AG04449 (cell line): ENCODE measurements around the gene PEX12.

Experiments used
- CTCF ChIA-PET: fragments of 350-600 bp; formaldehyde crosslinking; extraction: SDS; loops from one replicate; lab custom pipeline; 2021; ENCODE audit warnings: antibody characterized with exemption; lab: Yijun Ruan, JAX
- POLR2A ChIA-PET: fragments of 400-600, 350-600 bp; formaldehyde crosslinking; extraction: SDS; loops from one replicate; lab custom pipeline; 2020; ENCODE audit warnings: antibody characterized with exemption, inconsistent platforms; lab: Yijun Ruan, JAX
- DNase-seq: peaks from one replicate; pipeline ENCODE4 v3.0.0-alpha.2; 2010; ENCODE audit warnings: low read depth, low spot score
- H3K4me3 ChIP-seq: 2 replicates; pipeline ENCODE4 v1.5.1; 2011; ENCODE audit warnings: low read depth, mild to moderate bottlenecking, control low read depth, low read length
- TF ChIP-seq, protein P1 (sequence below): IDR thresholded peaks from one replicate; pipeline ENCODE4 v1.5.1; 2011; ENCODE audit warnings: mild to moderate bottlenecking, moderate library complexity, low read length, control low read depth, inconsistent platforms; ENCODE audit not compliant: insufficient read depth; ENCODE audit errors: missing control alignments

Gene PEX12

DNA sequence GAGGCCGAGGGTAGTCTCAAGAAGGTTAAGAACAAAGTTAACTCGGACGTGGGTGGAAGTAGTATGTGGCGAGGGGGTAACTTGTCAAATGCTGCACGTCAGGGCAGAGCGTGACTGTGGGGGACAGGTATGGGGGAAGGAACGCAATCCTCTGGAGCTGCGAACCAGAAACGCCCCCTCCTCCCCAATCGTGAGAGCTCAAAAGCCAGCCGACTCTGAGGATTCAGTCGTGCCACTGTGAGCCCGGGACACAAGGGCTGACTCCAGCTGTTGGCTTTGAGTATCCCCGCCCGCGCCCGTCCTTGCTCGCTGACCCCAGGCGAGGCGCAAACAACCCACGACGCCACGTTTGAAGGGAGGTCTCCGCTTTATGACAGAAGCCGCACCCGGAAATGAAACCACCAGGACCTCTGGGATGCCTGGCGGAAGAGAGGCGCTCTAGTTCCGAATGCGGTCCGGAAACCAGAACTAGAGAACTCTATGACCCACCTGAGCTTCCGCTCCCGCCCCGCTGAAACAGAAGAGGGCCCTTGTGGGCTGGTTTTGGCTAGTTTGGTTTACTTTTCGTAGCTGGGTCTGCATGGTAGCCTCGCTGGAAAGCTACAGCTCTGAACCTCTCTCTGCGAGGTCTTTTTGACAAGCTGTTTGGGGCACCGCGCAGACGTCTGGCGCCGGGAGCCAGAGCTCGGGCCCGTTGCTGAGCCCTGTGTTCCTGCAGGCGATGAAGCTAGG lies at the start of gene PEX12:
TSS of gene PEX12 (minus strand) at position 375 of the 732 bp plus-strand sequence. CDS start 550 bp downstream, outside the sequence.
- TF ChIP-seq, protein P1, sequence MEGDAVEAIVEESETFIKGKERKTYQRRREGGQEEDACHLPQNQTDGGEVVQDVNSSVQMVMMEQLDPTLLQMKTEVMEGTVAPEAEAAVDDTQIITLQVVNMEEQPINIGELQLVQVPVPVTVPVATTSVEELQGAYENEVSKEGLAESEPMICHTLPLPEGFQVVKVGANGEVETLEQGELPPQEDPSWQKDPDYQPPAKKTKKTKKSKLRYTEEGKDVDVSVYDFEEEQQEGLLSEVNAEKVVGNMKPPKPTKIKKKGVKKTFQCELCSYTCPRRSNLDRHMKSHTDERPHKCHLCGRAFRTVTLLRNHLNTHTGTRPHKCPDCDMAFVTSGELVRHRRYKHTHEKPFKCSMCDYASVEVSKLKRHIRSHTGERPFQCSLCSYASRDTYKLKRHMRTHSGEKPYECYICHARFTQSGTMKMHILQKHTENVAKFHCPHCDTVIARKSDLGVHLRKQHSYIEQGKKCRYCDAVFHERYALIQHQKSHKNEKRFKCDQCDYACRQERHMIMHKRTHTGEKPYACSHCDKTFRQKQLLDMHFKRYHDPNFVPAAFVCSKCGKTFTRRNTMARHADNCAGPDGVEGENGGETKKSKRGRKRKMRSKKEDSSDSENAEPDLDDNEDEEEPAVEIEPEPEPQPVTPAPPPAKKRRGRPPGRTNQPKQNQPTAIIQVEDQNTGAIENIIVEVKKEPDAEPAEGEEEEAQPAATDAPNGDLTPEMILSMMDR: no peak
- ChIA-PET CTCF (interaction anchor here (0.7 to 2.3 kb wide), 6 partner anchors 17 to 267 kb away, joined by 3 to 15 read pairs (median 4); no protein-coding TSS in a partner anchor), POLR2A (interaction anchor here (0.9 to 2.1 kb wide), 7 partner anchors 8 to 333 kb away, joined by 3 to 18 read pairs (median 4); partner anchors contain the start of genes AP2B1 and SLFN11)
- peak within 1 kb of the TSS; percentile 83 for H3K4me3 ChIP-seq
- no peak for DNase-seq

- CTCF ChIA-PET: interaction anchor here (0.6 to 9.7 kb wide), 3 partner anchors 14 to 122 kb away, joined by 3 to 81 read pairs (median 64); no protein-coding TSS in a partner anchor
These were observed 49.0 kb upstream of the PEX12 start for GRCh38 chr17:35627417-35627816.

GRCh38 chr17:35621768-35622167 lies 43.4 kb upstream of the PEX12 start:
- POLR2A ChIA-PET: interaction anchor here (0.7 kb wide), 1 partner anchor 49 kb away, joined by 3 read pairs; no protein-coding TSS in a partner anchor
- CTCF ChIA-PET: interaction anchor here (0.8 to 9.7 kb wide), 4 partner anchors 9 to 183 kb away, joined by 3 to 81 read pairs (median 34); no protein-coding TSS in a partner anchor
- DNase-seq: no peak
- TF ChIP-seq, protein P1: no peak
- H3K4me3 ChIP-seq: no peak overlapping the region

More at GRCh38 chr17:35627417-35627816, 49.0 kb upstream of the PEX12 start:
- DNase-seq: no peak
- POLR2A ChIA-PET: no interaction called here
- H3K4me3 ChIP-seq: no peak overlapping the region
- TF ChIP-seq, protein P1: no peak

- no peak for DNase-seq
- POLR2A ChIA-PET: no interaction called here
- TF ChIP-seq, protein P1: no peak
- H3K4me3 ChIP-seq: no peak overlapping the region
- CTCF ChIA-PET: interaction anchor here (0.7 to 10.8 kb wide), 7 partner anchors 14 to 186 kb away, joined by 3 to 565 read pairs (median 3); partner anchors contain the start of gene GAS2L2
These were observed 40.3 kb upstream of the PEX12 start for GRCh38 chr17:35618628-35619027.

DNA sequence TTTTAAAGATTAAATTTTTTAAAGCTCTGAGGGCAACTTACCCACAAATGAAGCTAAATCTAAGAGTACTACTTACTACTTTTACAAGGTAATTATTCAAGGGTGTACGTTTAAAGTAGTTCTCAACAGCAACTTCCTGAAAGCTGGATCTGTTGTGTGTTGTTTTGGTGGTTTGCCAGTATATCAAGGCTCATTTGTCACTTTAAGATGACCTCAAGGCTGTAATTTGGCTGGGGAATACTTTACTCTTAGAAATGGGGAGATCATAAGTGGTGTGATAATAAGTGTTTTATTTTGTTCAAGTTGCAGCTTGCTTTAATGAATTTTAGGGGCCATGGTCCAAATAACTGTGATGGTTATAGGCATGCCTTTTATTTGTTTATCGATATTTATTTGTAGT lies 39.1 kb upstream of the PEX12 start:
- ChIA-PET POLR2A (no interaction called here), CTCF (interaction anchor here (1.5 to 10.8 kb wide), 2 partner anchors 130 to 146 kb away, joined by 5 to 565 read pairs; partner anchors contain the start of gene GAS2L2)
- TF ChIP-seq, protein P1: no peak
- DNase-seq: no peak
- no peak overlapping the region for H3K4me3 ChIP-seq

- CTCF ChIA-PET: interaction anchor here (0.6 to 10.8 kb wide), 3 partner anchors 15 to 147 kb away, joined by 3 to 565 read pairs (median 5); partner anchors contain the start of gene GAS2L2
- no peak for DNase-seq
- POLR2A ChIA-PET: no interaction called here
These were observed 38.2 kb upstream of the PEX12 start for GRCh38 chr17:35616536-35616935.

More at GRCh38 chr17:35616536-35616935, 38.2 kb upstream of the PEX12 start:
- no peak overlapping the region for H3K4me3 ChIP-seq
- TF ChIP-seq, protein P1: no peak
